ENCODE results near the gene MDFI.

Gene MDFI

GRCh38 chr6:41634657-41635056 is 3.6 kb upstream of the MDFI start:
- DNase-seq (ENCODE audit: low spot score), result peak; percentile 41

GRCh38 chr6:41635365-41635764 is 2.9 kb upstream of the MDFI start:
- no peak for DNase-seq (ENCODE audit: low spot score)

GRCh38 chr6:41636833-41637193 is 1.5 kb upstream of the MDFI start:
- no peak for DNase-seq (ENCODE audit: low spot score)

GRCh38 chr6:41637194-41638001 is 870 bp upstream of the MDFI start:
- DNase-seq (ENCODE audit: low spot score), result no peak

- DNase-seq (ENCODE audit: low spot score), result no peak
Measured at GRCh38 chr6:41638935-41639808, 904 bp downstream of the MDFI start.

- no peak for DNase-seq (ENCODE audit: low spot score)
Measured at GRCh38 chr6:41639809-41640371, 1.6 kb downstream of the MDFI start.

GRCh38 chr6:41640426-41640825 is 2.2 kb downstream of the MDFI start:
- DNase-seq (ENCODE audit: low spot score), result no peak

GRCh38 chr6:41641352-41641925 is 3.2 kb downstream of the MDFI start:
- DNase-seq (ENCODE audit: low spot score), result no peak

GRCh38 chr6:41642090-41642959 is 4.1 kb downstream of the MDFI start:
- no peak for DNase-seq (ENCODE audit: low spot score)

- DNase-seq (ENCODE audit: low spot score), result no peak
Measured at GRCh38 chr6:41642960-41643898, 5.0 kb downstream of the MDFI start.

GRCh38 chr6:41643899-41644269 is 5.6 kb downstream of the MDFI start:
- DNase-seq (ENCODE audit: low spot score), result no peak

- no peak for DNase-seq (ENCODE audit: low spot score)
Measured at GRCh38 chr6:41644297-41644879, 6.1 kb downstream of the MDFI start.

GRCh38 chr6:41645007-41645618 is 6.8 kb downstream of the MDFI start:
- no peak for DNase-seq (ENCODE audit: low spot score)

- DNase-seq (ENCODE audit: low spot score), result no peak
Measured at GRCh38 chr6:41646026-41646795, 7.9 kb downstream of the MDFI start.

- DNase-seq (ENCODE audit: low spot score), result no peak
Measured at GRCh38 chr6:41647061-41647511, 8.8 kb downstream of the MDFI start.

- no peak for DNase-seq (ENCODE audit: low spot score)
Measured at GRCh38 chr6:41648070-41648585, 9.9 kb downstream of the MDFI start.

GRCh38 chr6:41648921-41649320 is 10.7 kb downstream of the MDFI start:
- DNase-seq (ENCODE audit: low spot score), result no peak

GRCh38 chr6:41649596-41649995 is 11.3 kb downstream of the MDFI start:
- no peak for DNase-seq (ENCODE audit: low spot score)

GRCh38 chr6:41650120-41650519 is 11.9 kb downstream of the MDFI start:
- no peak for DNase-seq (ENCODE audit: low spot score)
